ENCODE results near the gene SORL1.
"Not testable (repeated sequence)": the region's sequence is repeated elsewhere in the genome, so short reads cannot be mapped to it uniquely, and the experiment has no call there.

Gene SORL1

DNA sequence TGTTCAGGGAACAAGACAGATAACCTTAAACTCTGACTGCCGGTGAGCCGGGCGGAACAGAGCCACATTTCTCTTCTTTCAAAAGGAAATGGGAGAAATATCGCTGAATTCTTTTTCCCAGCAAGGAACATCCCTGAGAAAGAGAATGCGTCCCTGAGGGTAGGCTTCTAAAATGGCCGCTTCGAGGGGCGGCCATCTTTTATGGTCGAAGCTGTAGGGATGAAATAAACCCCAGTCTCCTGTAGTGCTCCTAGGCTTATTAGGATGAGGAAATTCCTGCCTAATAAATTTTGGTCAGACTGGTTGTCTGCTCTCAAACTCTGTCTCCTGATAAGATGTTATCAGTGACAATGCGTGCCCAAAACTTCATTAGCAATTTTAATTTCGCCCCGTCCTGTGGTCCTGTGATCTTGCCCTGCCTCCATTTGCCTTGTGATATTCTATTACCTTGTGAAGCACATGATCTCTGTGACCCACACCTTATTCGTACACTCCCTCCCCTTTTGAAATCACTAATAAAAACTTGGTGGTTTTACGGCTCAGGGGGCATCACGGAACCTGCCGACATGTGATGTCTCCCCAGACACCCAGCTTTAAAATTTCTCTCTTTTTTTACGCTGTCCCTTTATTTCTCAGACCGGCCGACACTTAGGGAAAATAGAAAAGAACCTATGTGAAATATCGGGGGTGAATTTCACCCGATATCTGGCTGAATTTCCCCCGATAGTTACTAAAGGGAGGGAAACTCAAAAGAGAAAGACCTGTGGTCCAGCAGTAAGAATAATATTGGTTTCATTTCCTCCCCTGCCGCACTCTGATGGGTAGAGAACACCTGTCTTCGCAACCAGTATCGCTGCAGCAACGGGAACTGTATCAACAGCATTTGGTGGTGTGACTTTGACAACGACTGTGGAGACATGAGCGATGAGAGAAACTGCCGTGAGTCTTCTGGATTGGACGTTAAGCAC lies 117.5 kb downstream of the SORL1 start:
- DNase-seq: not testable (repeated sequence)

DNA sequence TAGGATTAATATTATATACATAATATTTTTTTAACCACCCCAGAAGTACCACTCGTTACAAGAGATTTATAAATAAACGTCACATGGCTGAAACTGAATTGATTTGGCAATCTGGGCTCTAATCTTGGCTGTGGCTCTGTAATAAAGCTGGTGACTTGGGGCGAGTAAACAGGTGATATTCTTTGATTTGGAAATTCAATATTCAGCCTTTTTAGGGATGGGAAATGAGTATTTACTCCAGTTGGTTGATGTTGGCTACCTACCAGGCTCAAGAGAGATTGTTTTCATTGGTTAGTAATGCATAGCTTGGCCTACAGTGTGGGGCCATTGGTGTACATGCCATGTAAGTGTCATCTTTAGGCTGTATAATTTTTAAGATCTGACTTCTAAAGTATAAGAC lies 118.3 kb downstream of the SORL1 start:
- DNase-seq: no peak

DNA sequence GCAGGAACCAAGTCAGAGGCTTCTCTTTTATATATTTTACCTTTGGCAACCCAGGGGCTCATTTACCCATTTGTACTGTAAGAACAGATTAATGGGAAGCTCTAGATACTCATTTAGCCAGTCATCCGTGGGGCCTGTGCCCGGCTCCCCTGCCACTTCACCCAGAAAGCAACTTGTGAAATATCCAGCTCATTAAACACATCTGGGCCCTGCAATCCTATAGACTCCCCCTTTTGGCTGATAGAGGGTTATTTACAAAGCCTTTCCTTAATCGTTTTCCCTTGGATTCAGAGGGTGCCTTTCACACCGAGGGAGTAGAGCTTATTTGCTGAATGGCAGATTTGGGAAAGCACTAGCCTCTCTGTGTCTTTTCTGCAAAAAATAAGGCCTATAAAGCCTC lies 119.4 kb downstream of the SORL1 start:
- DNase-seq: no peak

DNA sequence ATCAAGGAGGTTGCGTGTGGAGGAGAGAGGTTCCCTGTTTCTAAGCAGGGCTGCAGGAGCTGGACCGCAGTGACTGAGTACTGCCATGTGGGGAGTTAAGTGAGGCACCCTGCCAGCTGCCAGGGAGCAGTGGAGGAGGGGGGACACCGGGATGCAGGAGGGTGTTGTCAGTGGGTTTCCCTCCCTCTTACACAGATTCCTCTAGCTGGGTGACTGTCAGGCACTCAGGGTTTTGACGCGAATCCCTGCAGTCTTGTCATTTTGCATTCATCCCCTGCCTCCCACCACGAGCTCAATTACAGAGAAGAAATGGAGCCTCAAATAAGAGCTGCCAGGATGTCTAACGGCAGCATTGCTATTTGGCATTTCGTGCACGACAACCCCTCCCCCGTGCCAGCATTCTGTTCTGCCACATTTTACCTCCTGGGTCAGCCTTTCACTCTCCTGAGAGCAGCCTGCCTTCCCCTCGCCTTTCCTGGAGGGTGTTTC lies 120.5 kb downstream of the SORL1 start:
- DNase-seq: no peak

DNA sequence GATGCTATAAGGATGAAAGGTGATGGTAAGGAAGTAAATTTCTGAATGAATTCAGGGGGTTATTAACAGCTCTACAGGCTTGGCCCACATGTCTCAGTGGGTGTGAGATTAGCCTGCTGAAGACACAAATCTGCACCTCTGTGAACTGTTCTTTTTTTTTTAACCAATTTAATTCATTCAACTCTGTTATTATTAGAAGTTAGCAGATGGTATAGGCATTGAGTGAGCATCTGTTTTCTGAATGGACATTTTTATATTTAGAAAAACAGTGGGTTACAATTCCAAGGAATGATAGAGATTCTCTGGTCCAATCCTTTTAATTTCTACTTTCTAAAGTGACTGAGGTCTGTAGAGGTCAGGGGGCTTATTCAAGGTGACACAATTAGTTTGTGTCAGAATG lies 122.7 kb downstream of the SORL1 start:
- DNase-seq: no peak

DNA sequence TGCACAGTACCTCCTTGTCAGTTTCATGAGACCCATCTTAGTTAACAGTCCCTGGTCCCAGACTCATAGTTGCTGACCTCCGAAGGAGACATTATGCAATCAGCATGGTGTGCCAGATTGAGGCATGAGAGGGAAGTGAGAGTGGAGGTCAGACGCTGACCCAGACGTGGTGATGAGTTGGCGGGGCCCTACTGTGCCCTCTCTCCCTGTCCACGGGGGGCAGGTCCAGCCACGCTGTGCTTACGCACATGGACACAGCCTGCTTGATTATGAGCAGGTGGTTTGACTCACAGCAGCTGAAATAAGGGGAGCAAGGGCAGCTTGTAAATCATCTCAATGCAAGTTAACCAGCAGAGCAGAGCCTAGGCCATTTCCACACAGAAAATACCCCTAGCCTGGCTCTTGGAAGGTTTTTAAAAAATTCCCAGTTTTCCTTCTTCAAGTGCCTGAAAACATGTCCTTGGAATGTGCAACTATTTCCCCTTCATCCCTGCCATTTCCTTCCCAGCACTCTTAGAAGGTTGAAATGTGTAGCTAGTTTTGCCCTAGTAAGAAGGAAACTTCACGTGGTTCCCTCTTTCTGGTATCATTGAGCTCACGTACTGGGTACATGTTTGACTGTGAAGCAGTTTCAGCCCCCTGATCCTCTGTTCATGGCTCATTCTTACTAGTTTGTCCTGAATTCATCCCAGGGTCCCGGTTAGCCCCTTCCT lies 123.3 kb downstream of the SORL1 start:
- DNase-seq: no peak

DNA sequence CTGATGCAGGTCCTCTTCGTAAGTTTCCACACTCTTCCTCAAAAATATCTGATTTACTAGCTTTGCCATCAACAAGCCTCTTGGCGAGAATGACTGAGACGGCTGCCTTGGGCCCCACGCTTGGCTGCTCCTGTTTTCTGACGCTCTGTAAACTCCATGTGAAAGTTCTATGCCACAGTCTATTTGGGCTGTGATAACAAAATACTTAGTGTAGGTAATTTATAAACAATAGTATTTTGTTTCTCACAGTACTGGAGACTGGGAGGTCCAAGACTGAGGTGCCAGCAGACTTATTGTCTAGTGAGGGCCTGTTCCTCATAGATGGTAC lies 123.8 kb downstream of the SORL1 start:
- DNase-seq: no peak

DNA sequence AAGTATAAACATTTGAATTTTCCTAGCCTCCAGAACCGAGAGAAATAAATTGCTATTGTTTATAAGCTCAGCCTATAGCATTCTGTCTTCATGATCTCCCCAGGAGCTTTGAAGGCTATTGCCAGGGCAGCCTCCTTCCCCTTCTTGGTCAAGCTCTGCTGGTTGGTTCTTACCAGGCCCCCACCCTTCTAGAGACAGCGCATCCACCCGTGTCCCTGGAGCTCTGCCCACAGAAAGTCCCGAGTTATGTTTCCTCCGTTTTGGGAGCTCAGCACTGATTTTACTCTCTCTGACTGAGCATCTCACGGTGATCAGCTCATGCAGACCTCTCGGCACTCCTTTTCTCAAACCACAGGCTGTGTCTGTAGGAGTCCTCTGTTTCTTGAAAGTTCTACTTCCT lies 124.4 kb downstream of the SORL1 start:
- DNase-seq: no peak

DNA sequence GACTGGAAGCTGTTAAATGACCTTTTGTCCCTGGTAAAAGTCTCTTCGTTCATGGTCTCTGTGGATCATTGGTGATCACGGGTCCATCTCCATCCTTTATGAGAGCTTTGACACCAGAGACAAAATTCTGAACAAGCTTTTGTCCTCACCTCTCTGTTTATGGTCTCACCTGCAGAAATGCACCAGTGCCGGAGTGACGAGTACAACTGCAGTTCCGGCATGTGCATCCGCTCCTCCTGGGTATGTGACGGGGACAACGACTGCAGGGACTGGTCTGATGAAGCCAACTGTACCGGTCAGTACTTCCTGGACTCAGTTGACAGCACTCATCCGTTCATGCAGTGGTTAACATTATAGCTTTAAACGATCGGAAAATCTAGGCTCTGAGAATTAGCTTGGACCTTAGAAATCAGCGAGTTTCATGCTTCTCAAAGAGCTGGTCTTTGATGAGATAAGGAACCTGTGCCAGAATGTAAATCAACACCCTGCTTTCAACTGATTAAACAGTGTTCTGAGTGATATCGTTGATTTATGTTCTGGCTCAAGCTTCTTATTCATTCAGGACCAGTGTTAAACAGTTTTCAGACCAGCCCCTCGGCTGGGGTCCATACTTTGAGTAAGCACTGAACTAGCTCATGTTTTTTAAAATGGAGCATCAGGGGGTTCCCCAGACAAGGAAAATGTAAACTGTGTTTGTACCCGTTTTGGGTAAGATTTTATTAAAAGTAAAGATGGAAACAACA lies 125.2 kb downstream of the SORL1 start:
- DNase-seq: no peak

DNA sequence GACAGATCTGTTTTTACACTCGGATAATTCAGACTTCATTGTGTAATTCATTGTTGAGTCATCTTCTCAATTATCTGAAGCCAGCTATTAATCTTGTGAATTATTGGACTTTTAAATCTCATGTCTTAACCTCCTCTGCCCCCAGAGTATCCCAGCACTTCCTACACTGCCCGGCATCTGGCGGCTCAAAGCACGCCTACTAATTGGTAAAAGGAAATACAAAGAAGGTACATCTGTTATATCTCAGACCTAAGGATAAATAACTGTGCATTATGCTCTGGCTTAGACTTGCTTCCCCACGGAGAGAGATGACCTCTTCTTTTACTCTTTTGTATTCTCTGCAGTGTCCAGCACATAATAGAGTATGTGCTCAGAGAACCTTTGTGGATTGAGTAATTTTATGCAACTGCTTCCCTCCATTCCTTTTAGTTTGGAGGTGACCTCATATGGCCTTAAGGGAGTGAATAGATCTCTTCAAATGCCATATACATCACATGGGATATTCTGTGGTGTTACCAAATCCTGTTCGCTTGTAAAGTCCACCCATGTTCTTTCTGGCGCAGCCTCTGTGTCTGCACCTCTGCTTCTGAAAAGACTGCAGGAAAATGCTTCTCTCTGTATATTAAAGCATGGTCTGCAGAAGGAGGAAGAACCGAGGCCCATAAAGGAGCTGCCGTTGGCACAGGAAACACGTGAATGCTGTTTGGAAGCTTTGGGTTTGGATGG lies 126.3 kb downstream of the SORL1 start:
- DNase-seq: no peak

DNA sequence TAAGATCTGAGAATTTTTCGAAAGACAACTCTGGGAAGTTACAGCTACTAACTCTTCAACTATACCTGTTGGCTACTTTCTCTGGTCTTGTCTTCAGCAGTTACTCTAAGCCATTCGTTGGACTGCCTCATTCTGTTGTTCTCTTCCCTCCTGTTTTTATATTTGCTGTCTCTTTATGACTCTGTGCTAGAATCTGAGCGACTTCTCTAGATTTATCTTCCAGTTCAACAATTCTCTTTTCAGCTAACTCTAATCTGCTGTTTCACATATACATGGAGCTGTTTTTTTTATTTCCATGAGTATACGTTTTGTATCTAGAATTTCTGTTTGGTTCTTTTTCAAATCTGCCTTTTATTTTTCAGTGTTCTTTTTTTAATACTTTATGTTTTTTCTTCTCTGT lies 128.0 kb downstream of the SORL1 start:
- no peak for DNase-seq

DNA sequence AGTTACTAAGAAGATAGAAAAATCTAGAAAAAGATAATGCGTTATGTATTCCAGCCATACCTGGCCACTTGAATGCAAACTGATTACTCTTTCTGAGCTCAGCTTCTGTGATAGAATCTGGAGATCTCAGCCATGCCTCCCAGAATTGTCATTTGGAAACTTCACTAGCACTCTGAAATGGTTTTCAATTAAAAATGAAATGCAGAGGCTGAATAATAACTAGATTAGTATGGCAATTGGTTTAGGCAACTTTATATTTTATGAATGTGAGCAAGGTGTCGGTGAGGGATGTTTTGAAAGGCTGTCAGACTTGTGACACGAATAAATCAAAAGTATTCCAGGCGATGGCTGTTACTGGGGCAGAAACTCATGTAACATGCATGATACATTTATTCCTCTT lies 129.5 kb downstream of the SORL1 start:
- DNase-seq: no peak

DNA sequence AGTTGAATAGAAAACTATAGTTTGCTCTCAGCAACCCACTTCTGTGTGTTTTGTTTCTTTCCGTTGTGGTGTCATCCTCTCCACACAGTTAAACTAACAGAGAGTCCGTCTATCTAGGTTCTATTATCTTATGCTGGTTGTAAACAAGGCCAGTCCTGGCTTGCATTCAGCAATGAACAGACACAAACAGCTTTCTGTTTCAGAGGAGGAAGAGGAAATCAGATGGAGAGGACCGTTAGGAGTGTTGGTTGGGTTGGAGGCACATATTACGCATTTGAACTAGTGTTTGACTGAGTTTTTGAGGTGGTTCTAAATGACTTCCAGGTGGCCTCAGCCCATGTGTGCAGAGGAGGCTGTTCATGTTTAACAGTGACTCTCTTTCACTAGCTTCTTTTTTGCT lies 130.2 kb downstream of the SORL1 start:
- DNase-seq: no peak

DNA sequence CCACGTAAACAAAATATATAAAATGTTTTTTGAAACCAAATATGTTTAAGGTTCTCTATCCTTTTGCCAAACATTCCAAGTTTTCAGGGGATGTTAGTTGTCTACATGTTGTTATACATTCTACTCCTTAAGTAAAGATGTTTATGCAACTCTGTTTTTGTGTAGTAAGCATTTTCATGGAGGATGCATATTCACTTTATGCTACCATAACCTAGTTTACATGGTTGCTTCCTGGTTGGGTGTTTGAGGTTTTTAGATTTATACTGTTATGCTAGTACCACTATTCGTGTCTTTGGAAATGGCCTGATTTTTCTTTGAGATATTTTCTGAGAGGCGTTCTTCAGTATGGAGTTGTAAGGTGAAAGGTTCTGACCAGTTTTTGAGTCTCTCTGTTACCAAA lies 131.7 kb downstream of the SORL1 start:
- DNase-seq: no peak

DNA sequence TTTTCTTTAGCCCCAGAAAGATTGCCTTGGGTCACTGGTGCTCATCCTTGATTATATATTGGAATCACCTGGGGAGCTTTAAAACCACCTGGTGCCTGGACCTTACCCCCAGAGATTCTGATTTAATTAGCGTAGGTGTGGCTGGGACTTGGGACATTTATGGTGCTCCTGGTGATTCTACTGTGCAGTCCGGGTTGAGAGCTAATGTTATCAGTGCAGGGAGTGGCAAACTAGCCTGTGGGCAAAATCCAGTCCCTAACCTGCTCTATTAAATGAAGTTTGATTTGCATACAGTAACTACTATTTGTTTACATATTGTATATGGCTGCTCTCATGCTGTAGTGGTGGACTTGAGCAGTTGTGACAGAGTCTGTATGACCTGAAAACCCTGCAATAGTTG lies 134.6 kb downstream of the SORL1 start:
- no peak for DNase-seq

DNA sequence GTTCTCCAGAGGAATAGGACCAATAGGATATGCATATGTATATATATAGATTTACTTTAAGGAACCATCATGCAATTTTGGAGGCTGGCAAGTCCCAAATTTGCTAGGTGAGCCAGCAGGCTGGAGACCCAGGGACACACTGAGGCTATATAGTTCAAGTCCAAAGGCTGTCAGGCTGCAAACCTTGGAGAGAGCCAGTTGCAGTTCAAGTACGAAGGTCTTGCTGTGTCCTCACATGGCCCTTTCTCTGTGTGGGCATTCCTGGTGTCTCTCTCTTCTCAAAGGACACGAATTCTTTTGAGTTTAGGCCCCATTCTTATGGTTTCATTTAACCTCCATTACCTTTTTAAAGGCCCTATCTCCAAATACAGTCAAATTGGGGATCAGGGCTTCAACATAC lies 135.1 kb downstream of the SORL1 start:
- DNase-seq: no peak

DNA sequence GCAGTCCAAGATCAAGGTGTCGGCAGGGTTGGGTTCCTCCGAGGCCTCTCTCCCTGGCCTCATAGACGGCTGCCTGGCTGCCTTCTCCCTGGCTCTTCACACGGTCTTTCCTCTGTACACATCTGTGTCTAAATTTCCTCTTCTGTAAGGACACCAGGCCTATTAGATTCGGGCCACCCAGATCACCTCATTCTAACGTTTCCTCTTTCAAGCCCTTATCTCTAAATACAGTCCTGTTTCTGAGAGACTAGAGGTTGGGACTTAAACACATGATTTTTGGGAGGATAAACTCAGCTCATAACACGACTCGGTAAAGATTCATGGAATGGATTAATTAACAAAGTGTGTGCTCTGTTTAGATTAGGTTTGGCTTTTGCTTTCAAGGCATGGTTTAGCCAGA lies 136.6 kb downstream of the SORL1 start:
- no peak for DNase-seq

DNA sequence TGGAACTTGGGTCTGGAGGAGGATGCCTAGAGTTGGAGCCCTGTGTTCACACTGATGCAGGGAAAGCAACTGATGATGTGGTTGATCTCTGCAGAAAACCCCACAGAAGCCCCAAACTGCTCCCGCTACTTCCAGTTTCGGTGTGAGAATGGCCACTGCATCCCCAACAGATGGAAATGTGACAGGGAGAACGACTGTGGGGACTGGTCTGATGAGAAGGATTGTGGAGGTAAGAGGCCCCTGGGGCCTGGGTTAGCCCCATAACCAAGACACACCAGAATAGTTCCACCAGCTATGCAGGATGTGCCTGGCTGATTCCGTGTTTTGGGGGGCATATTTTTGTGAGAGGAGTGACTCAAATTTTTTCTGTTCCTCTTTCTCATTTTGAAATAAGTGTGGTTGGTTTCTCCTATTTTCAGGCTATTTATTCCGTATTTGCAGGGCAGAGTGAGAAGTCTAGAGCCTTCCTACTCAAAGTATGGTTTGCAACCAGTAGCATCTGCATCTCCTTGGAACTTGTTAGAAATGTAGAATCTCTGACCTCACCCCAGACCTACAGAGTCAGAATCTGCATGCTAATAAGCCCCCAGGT lies 137.9 kb downstream of the SORL1 start:
- peak; percentile 51 for DNase-seq

DNA sequence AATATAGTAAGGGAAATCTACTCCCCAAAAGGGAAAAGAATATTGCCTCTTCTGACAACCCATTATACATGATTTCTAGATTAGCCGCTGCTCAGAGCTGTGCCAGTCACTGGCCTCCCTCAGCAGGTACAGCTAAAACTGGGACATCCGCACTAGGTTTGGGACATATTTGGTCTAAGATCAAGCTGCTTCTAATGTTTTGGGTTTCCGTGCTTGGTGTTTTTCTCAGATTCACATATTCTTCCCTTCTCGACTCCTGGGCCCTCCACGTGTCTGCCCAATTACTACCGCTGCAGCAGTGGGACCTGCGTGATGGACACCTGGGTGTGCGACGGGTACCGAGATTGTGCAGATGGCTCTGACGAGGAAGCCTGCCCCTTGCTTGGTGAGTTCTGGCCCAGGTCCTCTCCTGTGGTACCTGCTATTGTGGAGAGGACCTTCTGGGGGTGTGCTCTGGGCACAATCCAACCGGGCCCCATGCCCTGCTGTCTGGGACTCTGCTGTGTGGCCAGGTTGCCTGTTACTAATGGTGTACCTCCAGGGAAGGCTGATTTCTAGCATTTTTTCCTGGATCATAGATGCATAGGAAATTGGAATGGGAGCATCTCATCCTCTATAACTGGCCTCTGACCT lies 138.8 kb downstream of the SORL1 start:
- no peak for DNase-seq

DNA sequence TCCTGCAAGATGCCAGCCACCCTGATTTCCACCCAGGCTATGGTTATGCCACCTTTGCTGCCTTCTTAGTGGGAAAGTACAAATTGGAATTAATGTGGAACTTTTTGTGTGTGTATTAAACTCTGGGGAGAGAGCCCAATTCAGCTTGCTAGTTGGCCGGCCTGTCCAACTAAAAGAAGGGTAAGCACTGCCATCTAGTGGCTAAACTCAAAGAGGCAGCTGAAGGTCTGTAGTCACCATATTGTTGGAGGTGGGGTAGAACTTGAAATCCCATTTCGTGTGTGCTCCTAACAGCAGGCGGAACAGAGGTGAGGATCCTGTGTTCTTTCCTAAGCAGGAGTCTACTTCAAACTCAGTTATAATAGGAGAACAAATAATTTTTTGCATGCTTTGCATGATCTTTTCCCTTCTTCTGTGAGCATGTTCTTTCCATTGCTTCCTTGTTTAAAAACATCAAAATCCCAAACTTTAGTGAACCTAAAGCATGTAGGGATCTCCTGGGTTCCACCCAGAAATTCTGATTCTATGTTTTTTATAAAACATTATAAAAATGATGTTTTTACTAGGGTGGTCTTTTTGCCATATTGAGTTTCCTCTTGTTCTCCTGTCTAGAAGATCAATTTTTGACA lies 139.4 kb downstream of the SORL1 start:
- peak; percentile 78 for DNase-seq

DNA sequence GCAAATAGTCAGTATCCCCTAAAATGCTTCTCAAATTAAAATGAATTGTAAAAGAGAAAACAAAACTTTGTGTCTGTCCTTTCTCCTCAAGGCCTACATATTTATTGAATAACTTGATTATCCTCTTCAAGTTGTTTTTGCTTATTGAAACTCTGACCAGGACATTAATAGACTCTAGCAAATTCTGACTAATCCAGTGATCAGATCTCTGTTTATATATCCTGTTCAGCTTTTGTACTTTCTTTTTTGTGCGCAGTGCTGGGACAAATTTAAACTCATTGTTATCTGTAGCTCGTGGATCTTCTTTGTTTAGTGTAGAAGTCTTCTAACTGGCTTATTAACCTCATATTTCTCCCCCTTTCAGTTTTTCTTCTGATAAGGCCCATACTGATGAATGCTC lies 140.6 kb downstream of the SORL1 start:
- no peak for DNase-seq

Data from stimulated activated CD4-positive, alpha-beta T cell treated with anti-CD3 and anti-CD28 coated beads, Interleukin-15, amount 100 ng/mL, for 24 hours (primary cell).